GM18520 (cell line): Measurements from ENCODE around the gene CCK.
"Not testable (repeated sequence)": the region's sequence is repeated elsewhere in the genome, so short reads cannot be mapped to it uniquely, and the experiment has no call there.

ENCODE experiments used
- ATAC-seq: cut with Tn5 transposase; IDR thresholded peaks from one replicate; pipeline ENCODE4 v1.9.1; 2021; ENCODE audit not compliant: unreplicated experiment

The CCK gene, protein sequence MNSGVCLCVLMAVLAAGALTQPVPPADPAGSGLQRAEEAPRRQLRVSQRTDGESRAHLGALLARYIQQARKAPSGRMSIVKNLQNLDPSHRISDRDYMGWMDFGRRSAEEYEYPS

DNA sequence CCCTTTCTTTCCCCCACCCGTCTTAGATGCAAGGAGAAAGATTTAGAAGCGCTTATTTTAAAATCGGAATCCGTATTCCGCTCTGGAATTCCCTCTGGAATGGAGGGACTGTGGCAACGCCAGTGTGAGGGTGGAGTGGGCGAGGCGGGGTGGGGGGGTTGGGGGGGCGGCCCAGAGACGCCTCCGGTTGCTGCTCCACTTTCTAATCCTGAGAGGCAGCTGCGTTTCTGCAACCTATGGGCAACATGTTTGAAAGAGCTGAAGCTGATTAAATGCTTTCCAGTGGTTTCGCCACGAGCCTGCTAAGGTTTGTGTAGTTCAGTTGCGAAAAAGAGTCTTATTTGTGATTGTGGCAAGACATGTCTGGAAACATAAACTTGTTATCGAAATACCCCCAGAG is at the start of gene CCK:
Gene CCK, minus strand, starts transcription at position 101 of the 400 bp plus-strand sequence. CDS start 2,555 bp downstream, outside the sequence.
- no peak for ATAC-seq

DNA sequence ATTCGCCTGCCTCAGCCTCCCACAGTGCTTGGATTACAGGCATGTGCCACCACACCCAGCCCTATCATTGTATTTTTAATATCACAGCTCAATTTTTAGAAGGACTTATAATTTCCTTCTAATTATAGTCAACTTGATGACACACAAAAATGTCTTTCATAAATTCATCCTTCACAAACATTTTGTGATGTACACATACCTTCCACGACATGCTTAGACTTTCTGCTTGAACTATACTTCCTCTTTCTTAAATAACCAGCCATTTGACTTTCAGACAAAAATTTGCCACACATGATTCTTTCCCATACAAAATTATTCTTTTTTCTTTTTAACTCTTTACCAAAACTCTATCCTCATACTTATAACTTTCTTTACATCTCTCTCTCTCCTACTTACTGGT is 48.4 kb upstream of the CCK start:
- ATAC-seq: no peak

DNA sequence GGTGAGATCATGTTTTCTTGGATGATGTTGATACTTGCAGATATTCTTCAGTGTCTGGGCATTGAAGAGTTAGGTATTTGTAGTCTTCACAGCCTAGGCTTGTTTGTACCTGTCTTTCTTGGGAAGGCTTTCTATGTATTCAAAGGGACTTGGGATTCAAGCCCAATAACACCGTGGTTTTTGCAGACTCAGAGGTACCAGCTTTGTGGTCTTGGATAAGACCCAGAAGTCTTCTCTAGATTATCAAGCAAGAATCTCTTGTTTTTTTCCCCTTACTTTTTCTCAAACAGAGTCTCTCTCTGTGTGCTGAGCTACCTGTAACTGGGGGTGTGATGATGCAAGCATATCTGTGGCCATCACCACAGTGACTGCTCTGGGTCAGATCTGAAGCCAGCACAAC is 42.7 kb upstream of the CCK start:
- ATAC-seq: no peak

DNA sequence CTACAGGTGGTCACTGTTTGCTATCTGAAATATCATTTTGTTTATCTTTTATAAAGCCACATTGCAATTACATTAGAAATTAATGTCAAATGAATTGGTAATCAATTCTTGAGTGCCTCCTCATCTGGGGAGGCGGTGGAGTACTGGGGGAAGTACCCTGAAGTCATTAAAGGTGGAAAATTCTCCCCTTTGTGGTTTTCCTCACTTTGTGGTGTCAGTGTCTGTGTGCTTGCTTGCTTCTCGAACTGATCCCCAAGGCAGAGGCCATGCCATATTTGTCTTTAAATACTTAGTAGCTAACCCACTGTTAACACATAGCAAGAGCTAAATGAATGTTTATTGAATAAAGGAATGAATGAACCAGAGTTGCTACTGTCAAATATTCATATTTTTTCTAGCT is 40.5 kb upstream of the CCK start:
- ATAC-seq: no peak

DNA sequence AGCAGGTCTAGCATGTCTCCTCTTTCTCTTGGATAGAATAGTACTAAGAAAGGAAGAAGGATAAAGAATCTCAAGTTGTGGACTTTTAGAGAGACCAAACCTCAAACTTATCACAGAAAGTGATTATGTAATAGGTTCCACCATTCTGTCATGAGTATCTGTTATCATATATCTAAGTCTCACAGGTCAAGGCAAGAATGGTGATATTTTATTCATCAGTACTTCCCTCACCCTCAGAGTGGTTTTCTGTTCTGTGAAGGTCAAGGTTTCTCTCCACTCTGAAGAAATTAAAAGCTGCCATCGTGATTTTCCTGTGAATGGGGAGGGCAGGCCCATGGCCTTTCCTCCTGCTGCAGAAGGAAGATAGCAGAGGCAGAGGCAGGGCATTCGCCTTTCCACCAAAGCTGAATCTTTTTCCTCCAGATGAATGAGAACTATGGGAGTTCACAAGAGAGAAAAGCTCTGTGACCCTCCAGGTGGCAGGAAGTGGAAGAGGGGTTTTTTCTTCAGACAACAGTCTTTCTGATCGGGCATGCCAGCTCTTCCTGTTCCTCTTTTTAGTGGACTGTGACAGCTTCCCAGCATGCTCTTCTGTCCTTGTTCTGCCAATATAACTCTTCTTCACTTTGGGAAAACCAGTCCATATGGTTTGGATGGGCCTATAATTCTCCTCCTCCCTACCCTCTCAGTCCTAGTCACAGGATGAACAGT is 37.1 kb upstream of the CCK start:
- no peak for ATAC-seq

DNA sequence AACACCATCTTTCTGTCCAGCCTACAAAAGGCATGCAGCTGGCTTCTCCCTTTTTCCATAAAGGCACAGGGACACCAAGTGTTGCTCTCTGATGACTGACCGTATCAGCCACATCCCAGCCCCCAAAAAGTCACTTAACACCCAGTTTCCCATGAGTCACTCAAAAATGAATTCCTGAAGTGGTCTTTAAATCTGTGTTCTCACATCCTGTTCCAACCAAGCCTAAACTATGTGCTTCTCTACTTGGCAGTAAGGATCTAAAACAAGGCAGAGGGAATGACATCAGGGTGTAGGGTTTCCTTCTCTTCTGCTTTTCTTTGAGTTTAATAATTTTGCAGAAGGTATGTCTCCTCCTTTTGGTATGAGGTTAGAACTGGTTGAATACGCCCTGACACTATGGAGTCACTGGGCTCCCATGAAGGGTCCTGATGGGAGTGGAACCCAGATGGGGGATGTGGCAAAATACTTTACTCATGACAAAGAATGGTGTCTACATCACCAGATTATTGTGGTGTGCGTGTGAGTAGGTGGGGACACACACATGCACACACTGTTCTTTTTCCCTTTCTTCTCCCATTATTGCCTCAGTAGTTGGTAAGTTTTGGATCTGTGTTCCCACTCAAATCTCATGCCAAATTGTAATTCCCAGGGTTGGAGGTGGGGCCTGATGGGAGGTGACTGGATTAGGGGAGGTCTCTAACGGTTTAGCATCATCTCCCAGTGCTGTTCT is 35.6 kb upstream of the CCK start:
- no peak for ATAC-seq

DNA sequence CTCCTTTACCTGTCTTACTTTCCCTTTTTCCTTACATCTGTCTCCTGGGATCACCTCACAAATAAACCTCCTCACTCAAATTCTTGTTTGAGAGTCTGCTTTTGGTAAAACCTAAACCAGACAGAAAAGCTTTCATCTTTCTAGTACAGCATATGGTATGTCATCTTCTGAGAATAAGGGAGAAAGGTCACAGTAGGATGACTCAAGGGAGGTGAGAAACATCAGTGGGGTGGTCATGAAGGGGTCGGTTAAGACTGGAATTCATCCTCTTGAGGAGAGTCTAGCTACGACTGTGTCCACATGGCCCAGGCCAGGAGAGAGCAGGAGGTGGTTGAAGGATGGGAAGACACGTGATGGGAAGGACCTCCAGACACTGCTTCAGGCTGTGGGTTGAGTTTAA is 34.8 kb upstream of the CCK start:
- ATAC-seq: no peak

DNA sequence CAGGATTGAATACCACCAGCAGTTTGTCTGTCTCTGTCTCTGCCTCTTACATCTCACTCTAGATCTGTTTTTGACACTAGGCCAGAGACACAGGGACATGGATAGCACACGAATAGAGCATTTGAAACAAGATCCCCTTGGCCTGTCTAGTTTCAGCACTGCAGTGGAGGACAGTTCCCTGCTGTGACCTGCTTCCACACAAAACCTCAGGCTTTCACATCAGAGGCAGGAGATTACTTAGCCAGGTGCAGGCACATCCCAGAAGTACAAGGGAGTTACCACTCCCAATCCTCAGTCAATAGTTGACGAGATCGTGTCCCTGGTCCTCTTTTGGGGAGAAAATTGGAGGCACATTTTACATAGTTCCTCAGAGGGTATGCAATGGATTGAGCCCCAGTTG is 34.0 kb upstream of the CCK start:
- no peak for ATAC-seq

DNA sequence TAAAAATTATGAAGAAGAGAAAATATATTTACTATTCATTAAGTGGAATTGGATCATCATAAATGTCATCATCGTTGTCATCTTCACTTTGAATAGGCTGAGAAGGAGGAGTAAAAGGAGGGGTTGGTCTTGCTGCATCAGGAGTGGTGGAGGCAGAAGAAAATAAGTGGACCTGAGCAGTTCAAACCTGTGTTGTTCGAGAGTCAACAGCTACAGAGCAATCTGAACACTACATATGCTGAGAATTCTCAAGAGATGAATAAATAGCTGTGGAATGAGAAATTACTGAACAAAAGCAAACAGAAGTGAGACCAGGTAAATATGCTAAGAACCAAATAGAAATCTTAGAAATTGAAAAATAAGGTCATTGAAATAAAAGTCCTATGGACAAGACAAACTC is 32.3 kb upstream of the CCK start:
- no peak for ATAC-seq

DNA sequence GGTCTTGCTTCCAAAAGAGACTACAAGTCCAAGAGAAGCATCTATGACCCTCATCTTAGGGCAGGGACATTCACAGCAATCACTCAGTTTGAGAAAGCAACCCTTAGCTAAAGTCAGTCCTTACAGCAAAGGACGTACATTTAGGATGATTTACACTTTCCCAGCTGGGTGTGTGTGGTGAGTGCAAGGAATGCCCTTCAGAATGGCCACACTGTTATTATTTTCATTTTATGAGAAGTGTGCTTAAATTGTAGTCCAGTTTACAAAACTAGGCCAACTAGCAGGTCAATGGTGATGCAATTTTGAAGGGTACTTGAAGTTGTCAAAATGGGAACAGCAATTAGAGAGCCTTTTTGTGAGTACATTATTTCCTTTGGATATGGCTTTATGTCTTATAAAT is 26.0 kb upstream of the CCK start:
- ATAC-seq: no peak

DNA sequence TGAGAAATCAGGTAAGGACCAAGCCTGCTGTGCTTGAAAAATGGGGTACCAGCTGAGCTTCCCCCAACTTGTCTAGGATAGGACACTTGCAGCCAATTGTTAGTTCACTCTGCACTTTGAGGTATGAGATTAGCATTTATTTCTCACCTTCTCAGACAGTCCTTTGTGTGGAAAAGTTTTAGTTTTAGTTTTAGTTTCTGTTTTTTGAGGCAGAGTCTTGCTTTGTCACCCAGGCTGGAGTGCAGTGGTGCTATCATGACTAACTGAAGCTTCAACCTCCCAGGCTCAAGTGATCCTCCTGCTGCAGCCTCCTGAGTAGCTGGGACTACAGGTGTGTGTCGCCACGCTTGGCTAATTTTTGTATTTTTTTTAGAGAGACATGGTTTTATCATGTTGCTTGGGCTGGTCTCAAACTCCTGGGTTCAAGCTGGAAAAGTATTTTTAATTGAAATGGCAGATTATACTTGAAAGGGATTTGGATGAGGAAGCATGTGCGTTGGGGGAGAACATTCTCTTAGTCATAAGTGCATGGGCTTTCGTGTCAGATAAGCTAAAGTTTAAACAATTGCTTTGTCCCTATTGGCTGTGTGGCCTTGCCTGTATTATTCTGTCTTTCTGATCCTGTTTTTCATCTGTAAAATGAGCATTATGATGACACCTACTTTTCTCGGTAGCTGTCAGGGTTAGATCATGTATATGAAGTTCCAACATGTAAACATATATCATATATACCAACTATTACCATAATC is 25.2 kb upstream of the CCK start:
- ATAC-seq: peak; percentile 79

DNA sequence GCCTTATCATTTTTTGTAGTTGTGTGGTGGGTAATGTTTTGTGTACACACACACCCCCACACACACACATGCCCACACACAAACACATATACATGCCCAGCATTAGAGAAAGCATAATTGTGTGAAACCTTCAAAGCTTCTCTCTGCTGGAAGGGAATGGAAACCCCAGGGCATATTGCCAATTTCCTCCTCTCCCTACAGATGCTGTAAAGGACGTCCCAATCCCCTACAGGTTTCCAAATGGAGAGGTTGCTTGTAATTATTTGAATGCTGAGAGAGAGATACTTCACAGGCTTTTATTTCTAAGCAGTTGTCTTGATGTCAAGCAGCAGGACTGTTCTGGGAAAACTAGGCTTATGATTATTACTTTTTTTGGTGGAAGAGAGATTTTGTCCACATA is 23.0 kb upstream of the CCK start:
- no peak for ATAC-seq

DNA sequence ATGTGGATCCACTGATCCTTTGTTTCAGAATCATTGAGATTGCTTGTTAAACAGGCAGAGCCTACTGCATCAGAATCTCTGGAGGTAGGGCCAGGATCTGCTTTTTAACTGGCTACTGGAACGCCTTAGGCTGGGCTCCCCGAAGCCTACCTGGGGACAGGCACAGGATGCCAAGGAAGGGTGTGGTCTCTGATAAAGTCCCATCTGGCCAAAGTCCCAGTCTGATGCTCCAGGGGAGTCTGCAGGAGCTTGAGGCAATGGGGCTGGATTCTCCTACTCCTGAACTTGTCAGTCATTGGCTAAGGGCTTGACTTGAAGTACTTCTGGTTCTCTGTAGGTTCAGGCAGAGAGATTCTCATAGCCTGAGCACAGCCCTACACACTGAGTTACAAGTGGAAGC is 22.4 kb upstream of the CCK start:
- no peak for ATAC-seq

DNA sequence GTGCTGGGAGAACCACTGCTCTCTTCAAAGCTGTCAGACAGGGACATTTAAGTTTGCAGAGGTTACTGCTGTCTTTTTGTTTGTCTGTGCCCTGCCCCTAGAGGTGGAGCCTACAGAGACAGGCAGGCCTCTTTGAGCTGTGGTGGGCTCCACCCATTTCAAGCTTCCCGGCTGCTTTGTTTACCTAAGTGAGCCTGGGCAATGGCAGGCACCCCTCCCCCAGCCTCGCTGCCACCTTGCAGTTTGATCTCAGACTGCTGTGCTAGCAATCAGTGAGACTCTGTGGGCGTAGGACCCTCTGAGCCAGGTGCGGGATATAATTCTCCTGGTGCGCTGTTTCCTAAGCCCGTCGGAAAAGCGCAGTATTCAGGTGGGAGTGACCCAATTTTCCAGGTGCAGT is 21.4 kb upstream of the CCK start:
- ATAC-seq: not testable (repeated sequence)

DNA sequence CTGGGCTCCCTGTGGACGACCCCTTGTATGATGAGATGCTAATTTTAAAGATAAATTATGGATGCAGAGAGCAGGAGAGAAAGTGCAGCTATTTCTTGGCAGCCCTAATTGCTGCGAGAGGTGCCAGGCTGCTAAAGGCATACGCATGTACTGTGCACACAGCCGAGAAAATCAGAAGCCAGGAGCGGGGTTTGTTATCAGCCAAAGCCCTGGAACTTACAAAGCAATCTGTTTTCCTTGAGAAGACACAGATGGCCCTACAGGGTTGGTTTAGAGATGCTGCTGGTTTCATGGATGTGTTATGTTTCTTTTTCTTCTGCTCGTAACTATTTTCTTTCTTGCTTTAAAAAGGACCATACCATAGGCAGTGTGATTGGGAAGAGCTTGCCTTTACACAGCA is 11.7 kb upstream of the CCK start:
- no peak for ATAC-seq

DNA sequence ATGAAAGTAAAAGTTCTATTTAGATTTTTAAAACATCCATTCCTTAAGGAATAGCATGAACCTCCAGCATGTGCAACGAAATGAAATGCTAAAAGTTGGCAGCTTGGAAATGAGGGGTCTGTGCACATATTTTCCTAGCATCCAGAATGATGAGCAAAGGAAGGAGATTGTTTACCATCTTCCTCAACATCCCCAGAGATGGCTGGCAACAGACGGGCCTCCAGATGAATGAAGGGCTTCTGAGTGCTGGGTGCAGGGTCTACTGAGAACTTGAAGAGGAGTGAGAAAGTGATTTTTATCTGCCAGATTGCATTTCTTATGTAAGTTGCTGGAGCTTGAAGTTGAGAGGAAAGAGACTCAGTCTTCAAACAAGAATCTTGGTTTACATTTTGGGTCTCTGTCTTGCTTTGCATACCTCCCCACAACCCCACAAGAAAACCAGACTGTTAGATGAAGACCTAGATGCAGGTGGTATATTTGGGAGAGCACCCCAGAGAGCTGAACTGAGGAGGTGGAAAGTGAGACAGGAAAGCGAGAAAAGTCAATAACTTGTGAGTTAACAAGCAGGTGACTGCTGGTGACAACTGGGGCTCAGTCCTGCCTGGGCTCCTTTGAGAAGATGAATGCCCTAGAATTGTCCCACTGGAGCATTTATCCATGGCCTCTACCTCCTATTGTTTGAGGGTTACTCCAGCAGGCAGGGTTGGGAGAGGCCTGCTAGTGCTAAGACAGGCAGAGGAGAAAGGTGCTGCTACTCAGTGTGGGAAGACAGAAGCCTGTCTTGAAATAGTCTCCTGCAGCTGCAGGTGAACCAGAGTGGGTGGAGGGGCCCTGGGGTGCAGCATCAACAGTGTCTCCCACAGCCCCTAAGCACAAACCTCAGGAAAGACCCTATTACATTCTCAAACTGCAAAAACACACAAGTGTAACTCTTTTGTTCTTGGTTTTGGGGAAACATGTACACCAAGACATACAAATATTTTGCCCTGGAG is 10.5 kb upstream of the CCK start:
- ATAC-seq: peak; percentile 75

DNA sequence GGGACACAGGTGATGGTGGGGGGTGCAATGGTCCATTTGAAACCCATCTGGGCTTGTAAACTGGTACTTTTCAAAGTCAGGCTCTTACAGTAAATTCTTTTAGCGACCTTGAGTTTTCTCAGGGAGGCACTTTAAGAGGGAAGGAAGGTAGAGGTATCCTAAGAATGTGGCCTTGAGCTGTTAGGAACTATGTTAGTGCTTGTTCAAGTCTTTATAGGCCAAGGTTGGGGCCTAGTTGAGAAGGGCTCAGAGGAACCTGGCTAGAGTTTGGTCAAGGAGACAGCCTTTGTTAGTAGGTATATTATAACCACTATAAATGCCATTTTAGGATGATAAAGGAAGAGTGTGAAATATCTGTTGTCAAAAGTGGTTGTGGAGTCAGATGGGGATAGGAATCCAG is 9.2 kb upstream of the CCK start:
- no peak for ATAC-seq

DNA sequence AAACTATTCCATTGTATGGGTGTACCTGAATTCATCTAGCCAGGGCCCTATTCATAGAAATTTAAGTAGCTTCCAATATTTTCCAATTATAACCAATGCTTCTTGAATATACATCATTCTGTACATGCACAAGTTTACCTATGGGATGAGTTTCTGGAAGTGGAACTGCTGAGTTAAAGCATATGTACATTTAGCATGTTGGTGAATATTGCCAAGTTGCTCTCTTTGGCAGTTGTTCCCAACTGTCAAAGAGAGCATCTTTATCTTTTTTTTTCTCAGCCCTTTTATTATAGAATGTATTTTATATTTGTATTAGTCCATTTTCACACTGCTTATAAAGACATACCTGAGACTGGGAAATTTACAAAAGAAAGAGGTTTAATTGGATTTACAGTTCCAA is 8.3 kb upstream of the CCK start:
- ATAC-seq: no peak

DNA sequence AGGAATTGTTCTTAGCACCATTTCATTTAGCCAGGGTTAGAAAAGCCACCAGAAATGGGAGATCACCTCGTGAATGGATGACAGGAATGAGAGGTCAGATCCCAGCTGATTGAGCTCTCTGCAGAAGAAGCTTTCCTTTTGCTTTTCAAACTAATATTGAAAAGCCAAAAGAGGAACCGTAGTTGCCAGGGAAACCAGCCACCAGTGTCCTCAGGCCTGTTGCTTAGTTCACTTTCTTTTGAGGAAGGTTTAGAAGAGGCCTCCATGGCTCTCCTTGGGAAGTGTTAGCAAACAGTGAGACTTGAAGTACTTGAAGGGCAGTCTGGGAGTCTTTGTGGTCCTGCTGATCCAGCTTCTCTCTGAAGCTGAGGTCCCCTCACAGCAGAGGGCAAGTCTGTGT is 7.4 kb upstream of the CCK start:
- ATAC-seq: no peak

DNA sequence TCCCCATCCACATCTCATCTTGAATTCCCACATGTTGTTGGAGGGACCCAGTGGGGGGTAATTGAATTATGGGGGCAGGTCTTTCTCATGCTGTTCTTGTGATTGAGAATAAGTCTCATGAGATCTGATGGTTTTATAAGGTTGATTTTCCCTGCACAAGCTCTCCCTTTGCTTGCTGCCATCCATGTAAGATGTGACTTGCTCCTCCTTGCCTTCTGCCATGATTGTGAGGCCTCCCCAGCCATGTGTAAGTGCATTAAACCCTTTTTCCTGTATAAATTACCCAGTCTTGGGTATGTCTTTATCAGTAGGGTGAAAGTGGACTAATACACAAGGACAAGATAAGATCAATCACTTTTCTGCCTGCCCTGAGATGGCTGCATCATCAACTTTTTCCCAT is 5.8 kb upstream of the CCK start:
- ATAC-seq: no peak

DNA sequence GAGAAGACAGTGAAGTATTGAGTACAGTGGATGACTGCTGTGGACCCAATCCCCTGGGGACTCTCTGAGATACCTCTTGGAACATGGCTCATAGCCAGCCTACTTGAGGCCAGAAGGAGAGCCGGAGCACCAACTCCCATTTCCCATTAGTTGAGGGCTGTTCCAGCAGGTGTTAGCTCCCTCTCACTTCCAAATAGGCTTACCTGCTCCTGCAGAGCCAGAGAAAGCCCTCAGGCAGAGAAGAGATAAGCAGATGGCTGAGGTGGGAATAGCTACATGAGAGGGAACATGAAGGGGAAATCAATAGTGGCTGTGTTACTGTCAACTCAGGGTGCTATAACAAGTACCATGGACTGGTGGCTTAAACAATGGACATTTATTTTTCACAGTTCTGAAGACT is 4.6 kb upstream of the CCK start:
- no peak for ATAC-seq
